Trophoblast cell (in vitro differentiated cells and primary cell): Measurements from ENCODE around the gene RNF38.

ENCODE experiments used
- DNase-seq, 2 donors: peaks; one replicate each; pipeline ENCODE4 v3.0.0-alpha.2; 2016
- H2AFZ ChIP-seq: 2 replicates; pipeline ENCODE4 v1.6.1; 2013; ENCODE audit warnings: low read length, moderate library complexity, mild to moderate bottlenecking; ENCODE audit not compliant: insufficient read depth, poor library complexity
- H2AK5ac ChIP-seq: 2 replicates; pipeline ENCODE4 v1.6.1; 2013; ENCODE audit warnings: mild to moderate bottlenecking, low read length
- H2BK120ac ChIP-seq: 2 replicates; pipeline ENCODE4 v1.6.1; 2013; ENCODE audit warnings: low read length, mild to moderate bottlenecking, moderate library complexity; ENCODE audit not compliant: insufficient read depth, poor library complexity
- H2BK12ac ChIP-seq: 2 replicates; pipeline ENCODE4 v1.6.1; 2013; ENCODE audit warnings: mild to moderate bottlenecking, low read length, moderate library complexity
- H2BK5ac ChIP-seq: 2 replicates; pipeline ENCODE4 v1.6.1; 2013; ENCODE audit warnings: low read length, low read depth, moderate library complexity, mild to moderate bottlenecking; ENCODE audit not compliant: poor library complexity
- H3K14ac ChIP-seq: 2 replicates; pipeline ENCODE4 v1.6.1; 2013; ENCODE audit warnings: mild to moderate bottlenecking, low read length
- H3K18ac ChIP-seq: 2 replicates; pipeline ENCODE4 v1.6.1; 2013; ENCODE audit warnings: mild to moderate bottlenecking, low read length
- H3K23ac ChIP-seq: 2 replicates; pipeline ENCODE4 v1.6.1; 2013; ENCODE audit warnings: low read length
- H3K27ac ChIP-seq: 2 replicates; pipeline ENCODE4 v1.5.1; 2013; ENCODE audit warnings: low read depth, mild to moderate bottlenecking, inconsistent platforms, low read length, moderate library complexity
- H3K27me3 ChIP-seq: 2 replicates; pipeline ENCODE4 v1.6.1; 2013; ENCODE audit warnings: inconsistent platforms, mild to moderate bottlenecking, low read length, moderate library complexity; ENCODE audit not compliant: insufficient read depth
- H3K36me3 ChIP-seq, 2 experiments: 1 replicate in 1 of 2; 2 replicates in 1 of 2; pipeline ENCODE4 v1.6.1; 2013; ENCODE audit warnings: low read length in 2 of 2, mild to moderate bottlenecking in 2 of 2, moderate library complexity in 1 of 2; ENCODE audit not compliant: insufficient read depth in 2 of 2, control insufficient read depth in 1 of 2
- H3K4ac ChIP-seq: 2 replicates; pipeline ENCODE4 v1.6.1; 2013; ENCODE audit warnings: low read depth, mild to moderate bottlenecking, low read length, moderate library complexity
- H3K4me1 ChIP-seq, 2 experiments: 1 replicate in 1 of 2; 2 replicates in 1 of 2; pipeline ENCODE4 v1.6.1; 2013; ENCODE audit warnings: low read length in 2 of 2, mild to moderate bottlenecking in 2 of 2, moderate library complexity in 1 of 2; ENCODE audit not compliant: insufficient read depth in 2 of 2, control insufficient read depth in 1 of 2
- H3K4me2 ChIP-seq: 2 replicates; pipeline ENCODE4 v1.6.1; 2013; ENCODE audit warnings: inconsistent platforms, mild to moderate bottlenecking, low read length, moderate library complexity
- H3K4me3 ChIP-seq: 2 replicates; pipeline ENCODE4 v1.5.1; 2013; ENCODE audit warnings: mild to moderate bottlenecking, low read depth, low read length, inconsistent platforms
- H3K79me1 ChIP-seq: one replicate; pipeline ENCODE4 v1.6.1; 2013; ENCODE audit warnings: low read length
- H3K79me2 ChIP-seq: 2 replicates; pipeline ENCODE4 v1.6.1; 2013; ENCODE audit warnings: low read length, mild to moderate bottlenecking; ENCODE audit not compliant: control insufficient read depth, insufficient read depth, poor library complexity
- H3K9ac ChIP-seq: 2 replicates; pipeline ENCODE4 v1.6.1; 2013; ENCODE audit warnings: mild to moderate bottlenecking, low read length
- H3K9me3 ChIP-seq: 2 replicates; pipeline ENCODE4 v1.6.1; 2013; ENCODE audit warnings: low read depth, mild to moderate bottlenecking, control low read depth, inconsistent platforms, low read length; ENCODE audit not compliant: insufficient read depth
- H4K12ac ChIP-seq: 2 replicates; pipeline ENCODE4 v1.6.1; 2013; ENCODE audit warnings: low read depth, mild to moderate bottlenecking, low read length, moderate library complexity
- H4K8ac ChIP-seq: 2 replicates; pipeline ENCODE4 v1.6.1; 2013; ENCODE audit warnings: low read depth, mild to moderate bottlenecking, low read length, moderate library complexity
- H4K91ac ChIP-seq: one replicate; pipeline ENCODE4 v1.6.1; 2013; ENCODE audit warnings: low read depth, mild to moderate bottlenecking, low read length, moderate library complexity
- WGBS: extraction: QIAGEN DNeasy Blood & Tissue Kit; methylation state at CpG from one replicate; pipeline ENCODE4 v1.1.7; 2013; ENCODE audit warnings: missing lambda C conversion rate; ENCODE audit not compliant: insufficient read length, insufficient coverage; ENCODE audit errors: extremely low coverage; 5-methylcytosine and 5-hydroxymethylcytosine counted together

The RNF38 gene

GRCh38 chr9:36337865-36338264, 62.2 kb downstream of the RNF38 start:
- H3K18ac ChIP-seq = no peak overlapping the region
- no peak overlapping the region for H2BK12ac ChIP-seq
- H2AFZ ChIP-seq = no peak overlapping the region
- H3K27ac ChIP-seq = no peak overlapping the region
- no peaks in the 10 kb centered on the region for H3K79me2 ChIP-seq
- no peak overlapping the region for H4K12ac ChIP-seq
- no peaks in the 10 kb centered on the region for H3K4me1 ChIP-seq
- H4K91ac ChIP-seq = no peak overlapping the region
- H2AK5ac ChIP-seq = no peak overlapping the region
- H3K4me2 ChIP-seq = no peak overlapping the region
- no peak overlapping the region for H3K14ac ChIP-seq
- no peaks in the 10 kb centered on the region for H3K27me3 ChIP-seq
- H3K4ac ChIP-seq = no peak overlapping the region
- no peak overlapping the region for H3K9ac ChIP-seq
- H2BK5ac ChIP-seq = no peak overlapping the region
- H3K36me3 ChIP-seq = peaks cover 13 to 40% of the 10 kb centered on the region in 2 experiments
- H3K79me1 ChIP-seq = no peaks in the 10 kb centered on the region
- no peak for DNase-seq
- no peak overlapping the region for H4K8ac ChIP-seq
- H3K9me3 ChIP-seq = no peaks in the 10 kb centered on the region
- no peak overlapping the region for H2BK120ac ChIP-seq
- H3K23ac ChIP-seq = no peak overlapping the region
- no peak overlapping the region for H3K4me3 ChIP-seq
- no CpG with 5 or more reads among the region's 1 CpG for WGBS

GRCh38 chr9:36337002-36337401, 63.1 kb downstream of the RNF38 start:
- Histone ChIP-seq H2BK12ac (no peak overlapping the region), H3K4me2 (no peak overlapping the region), H4K8ac (no peak overlapping the region), H3K23ac (no peak overlapping the region), H3K36me3 (peaks cover 13 to 38% of the 10 kb centered on the region in 2 experiments), H3K4me3 (no peak overlapping the region), H3K27me3 (no peaks in the 10 kb centered on the region), H3K79me2 (no peaks in the 10 kb centered on the region), H4K91ac (no peak overlapping the region), H3K27ac (no peak overlapping the region), H2AFZ (no peak overlapping the region), H2AK5ac (no peak overlapping the region), H3K4ac (no peak overlapping the region), H2BK5ac (no peak overlapping the region), H3K79me1 (no peaks in the 10 kb centered on the region), H3K18ac (no peak overlapping the region), H4K12ac (no peak overlapping the region), H2BK120ac (no peak overlapping the region), H3K14ac (no peak overlapping the region), H3K9ac (no peak overlapping the region), H3K9me3 (no peaks in the 10 kb centered on the region), H3K4me1 (no peaks in the 10 kb centered on the region)
- DNase-seq = no peak
- WGBS = no CpG with 5 or more reads among the region's 2 CpGs

GRCh38 chr9:36336131-36336907, 63.8 kb downstream of the RNF38 start:
- WGBS = no CpG with 5 or more reads among the region's 3 CpGs

GRCh38 chr9:36332006-36332405, 68.1 kb downstream of the RNF38 start:
- Histone ChIP-seq H3K27ac (no peak overlapping the region), H3K4me2 (no peak overlapping the region), H2BK120ac (no peak overlapping the region), H3K18ac (no peak overlapping the region), H2BK5ac (no peak overlapping the region), H2AK5ac (no peak overlapping the region), H3K79me2 (no peaks in the 10 kb centered on the region), H3K4me1 (peaks cover 0 to 3% of the 10 kb centered on the region in 2 experiments), H3K9ac (no peak overlapping the region), H4K8ac (no peak overlapping the region), H4K91ac (no peak overlapping the region), H3K23ac (no peak overlapping the region), H3K14ac (no peak overlapping the region), H3K27me3 (no peaks in the 10 kb centered on the region), H4K12ac (no peak overlapping the region), H3K4ac (no peak overlapping the region), H3K79me1 (no peaks in the 10 kb centered on the region), H3K9me3 (no peaks in the 10 kb centered on the region), H2AFZ (no peak overlapping the region), H3K4me3 (no peak overlapping the region), H2BK12ac (no peak overlapping the region), H3K36me3 (peaks cover 4 to 11% of the 10 kb centered on the region in 2 experiments)
- no peak for DNase-seq
- no CpG with 5 or more reads among the region's 2 CpGs for WGBS

More at GRCh38 chr9:36336131-36336907, 63.8 kb downstream of the RNF38 start:
- Histone ChIP-seq H3K4me3 (no peak overlapping the region), H3K4me1 (no peaks in the 10 kb centered on the region), H2BK12ac (no peak overlapping the region), H4K12ac (no peak overlapping the region), H3K79me2 (no peaks in the 10 kb centered on the region), H3K4me2 (no peak overlapping the region), H3K79me1 (no peaks in the 10 kb centered on the region), H3K9me3 (no peaks in the 10 kb centered on the region), H3K14ac (no peak overlapping the region), H2BK5ac (no peak overlapping the region), H4K8ac (no peak overlapping the region), H4K91ac (no peak overlapping the region), H3K18ac (no peak overlapping the region), H3K23ac (no peak overlapping the region), H3K9ac (no peak overlapping the region), H2AK5ac (no peak overlapping the region), H3K27me3 (no peaks in the 10 kb centered on the region), H2AFZ (no peak overlapping the region), H3K36me3 (peaks cover 11 to 35% of the 10 kb centered on the region in 2 experiments), H2BK120ac (no peak overlapping the region), H3K4ac (no peak overlapping the region), H3K27ac (no peak overlapping the region)
- DNase-seq = no peak
